B cell (primary cell): ENCODE data around the gene SLC30A2.

Source experiments
- EZH2 ChIP-seq: IDR thresholded peaks from 2 replicates; pipeline ENCODE4 v1.6.1; 2012; ENCODE audit warnings: borderline replicate concordance, low read depth, mild to moderate bottlenecking, moderate library complexity, low read length; ENCODE audit not compliant: insufficient read depth, poor library complexity, severe bottlenecking
- TF ChIP-seq, protein P1 (sequence below): fragments of 200-600 bp; IDR thresholded peaks from one replicate; pipeline ENCODE4 v1.8.0; 2022; ENCODE audit warnings: antibody characterized with exemption, mild to moderate bottlenecking

DNA sequence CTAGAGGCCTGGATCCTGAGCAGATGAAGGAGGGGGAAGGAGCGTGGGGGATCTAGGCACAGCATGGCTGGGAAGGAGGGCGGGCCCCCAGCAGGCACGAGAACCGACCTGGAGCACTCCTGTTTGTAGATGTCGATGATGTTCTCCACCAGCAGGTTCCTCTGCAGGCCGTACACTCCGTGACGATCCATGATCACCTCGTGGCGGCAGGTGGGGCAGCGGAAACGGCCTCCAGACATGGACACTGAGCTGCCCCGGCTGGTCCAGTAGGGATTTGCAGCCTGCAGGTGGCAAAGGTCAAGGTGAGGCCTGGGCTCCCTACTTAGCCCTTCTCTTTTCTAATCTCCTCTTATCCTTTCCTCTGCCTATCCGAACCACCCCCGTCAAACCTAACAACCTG, 20.2 kb upstream of the SLC30A2 start:
- TF ChIP-seq, protein P1, sequence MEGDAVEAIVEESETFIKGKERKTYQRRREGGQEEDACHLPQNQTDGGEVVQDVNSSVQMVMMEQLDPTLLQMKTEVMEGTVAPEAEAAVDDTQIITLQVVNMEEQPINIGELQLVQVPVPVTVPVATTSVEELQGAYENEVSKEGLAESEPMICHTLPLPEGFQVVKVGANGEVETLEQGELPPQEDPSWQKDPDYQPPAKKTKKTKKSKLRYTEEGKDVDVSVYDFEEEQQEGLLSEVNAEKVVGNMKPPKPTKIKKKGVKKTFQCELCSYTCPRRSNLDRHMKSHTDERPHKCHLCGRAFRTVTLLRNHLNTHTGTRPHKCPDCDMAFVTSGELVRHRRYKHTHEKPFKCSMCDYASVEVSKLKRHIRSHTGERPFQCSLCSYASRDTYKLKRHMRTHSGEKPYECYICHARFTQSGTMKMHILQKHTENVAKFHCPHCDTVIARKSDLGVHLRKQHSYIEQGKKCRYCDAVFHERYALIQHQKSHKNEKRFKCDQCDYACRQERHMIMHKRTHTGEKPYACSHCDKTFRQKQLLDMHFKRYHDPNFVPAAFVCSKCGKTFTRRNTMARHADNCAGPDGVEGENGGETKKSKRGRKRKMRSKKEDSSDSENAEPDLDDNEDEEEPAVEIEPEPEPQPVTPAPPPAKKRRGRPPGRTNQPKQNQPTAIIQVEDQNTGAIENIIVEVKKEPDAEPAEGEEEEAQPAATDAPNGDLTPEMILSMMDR: no peak
- TF ChIP-seq EZH2: no peak
